Endothelial cell of umbilical vein (primary cell): ENCODE results near the gene CYB561A3. TPM values are rescaled to one million over a fixed set of nuclear protein-coding genes. Genes with fewer than 3 reads are reported as not detected.

Experiments used
- BruUV-seq: library from RNA; stranded (reverse); fragments of 400-500 nt; replicated peaks from 2 replicates; lab custom pipeline; 2021; lab: Mats Ljungman, UMichigan
- CTCF ChIA-PET: fragments of 300-600, 350-600 bp; sonication (Branson Sonifier 250); formaldehyde crosslinking; loops from one replicate; lab custom pipeline; 2021; ENCODE audit warnings: antibody characterized with exemption, inconsistent platforms; lab: Charles Lee
- POLR2A ChIA-PET: fragments of 300-600, 350-600 bp; sonication (Branson Sonifier 250); formaldehyde crosslinking; loops from one replicate; lab custom pipeline; 2021; ENCODE audit warnings: antibody characterized with exemption, inconsistent platforms; lab: Charles Lee
- DNase-seq: peaks from one replicate; pipeline ENCODE4 v3.0.0-alpha.2; 2011; ENCODE audit warnings: low read depth, low spot score
- FAIRE-seq: peaks from 2 replicates; lab custom pipeline; 2011; peaks lifted over from hg19 to GRCh38; lab: Jason Lieb, UNC
- H2AFZ ChIP-seq: 2 replicates; pipeline ENCODE4 v1.6.0; 2012; ENCODE audit warnings: low read depth, low read length, control low read depth, inconsistent platforms
- H3K27ac ChIP-seq: 2 replicates; pipeline ENCODE4 v1.5.1; 2011; ENCODE audit warnings: low read depth, mild to moderate bottlenecking, control low read depth, low read length, moderate library complexity; ENCODE audit not compliant: insufficient read depth
- H3K27me3 ChIP-seq, 2 experiments: 2 replicates each; pipeline versions ENCODE4 v1.6.0 to v1.6.1; 2011; ENCODE audit warnings: low read length in 2 of 2, mixed read lengths in 1 of 2; ENCODE audit not compliant: control insufficient read depth in 2 of 2, insufficient read depth in 2 of 2
- H3K36me3 ChIP-seq, 2 experiments: 2 replicates in 1 of 2; 3 replicates in 1 of 2; pipeline ENCODE4 v1.5.1; 2011; ENCODE audit warnings: low read length in 2 of 2, mild to moderate bottlenecking in 1 of 2, moderate library complexity in 1 of 2; ENCODE audit not compliant: control insufficient read depth in 2 of 2, insufficient read depth in 2 of 2; ENCODE audit errors: extremely low read depth in 1 of 2
- H3K4me1 ChIP-seq: 3 replicates; pipeline ENCODE4 v1.5.1; 2011; ENCODE audit warnings: mild to moderate bottlenecking, low read length; ENCODE audit not compliant: control insufficient read depth, insufficient read depth; ENCODE audit errors: extremely low read depth
- H3K4me2 ChIP-seq: 2 replicates; pipeline ENCODE4 v1.6.1; 2011; ENCODE audit warnings: low read length, control low read depth, mixed read lengths; ENCODE audit not compliant: insufficient read depth
- H3K4me3 ChIP-seq, 3 experiments: fragments of 200-600 bp in 1 of 3; sonication (generic), shearing (Covaris generic) in 1 of 3; replicated peaks in 1 of 3; 2 replicates each; pipeline ENCODE4 v1.5.1; 2011 to 2016; ENCODE audit warnings: control low read depth in 3 of 3, low read length in 3 of 3, mild to moderate bottlenecking in 2 of 3, inconsistent platforms in 1 of 3, low read depth in 1 of 3, moderate library complexity in 1 of 3; ENCODE audit not compliant: insufficient read depth in 1 of 3
- H3K79me2 ChIP-seq: 2 replicates; pipeline ENCODE4 v1.6.0; 2012; ENCODE audit warnings: low read length, inconsistent platforms; ENCODE audit not compliant: control insufficient read depth, insufficient read depth
- H3K9ac ChIP-seq: replicated peaks from 2 replicates; pipeline ENCODE3; 2011; ENCODE audit warnings: low read length, control low read depth; ENCODE audit not compliant: insufficient read depth; ENCODE audit errors: extremely low read depth
- H3K9me1 ChIP-seq: replicated peaks from 3 replicates; pipeline ENCODE4 v1.6.0; 2011; ENCODE audit warnings: mild to moderate bottlenecking, low read length; ENCODE audit not compliant: control insufficient read depth, insufficient read depth; ENCODE audit errors: extremely low read depth
- H3K9me3 ChIP-seq: replicated peaks from 2 replicates; pipeline ENCODE4 v1.5.1; 2012; ENCODE audit warnings: low read length, inconsistent platforms; ENCODE audit not compliant: control insufficient read depth, insufficient read depth
- H4K20me1 ChIP-seq: replicated peaks from 2 replicates; pipeline ENCODE3; 2011; ENCODE audit warnings: mild to moderate bottlenecking, low read length; ENCODE audit not compliant: control insufficient read depth, insufficient read depth; ENCODE audit errors: extremely low read depth
- JUN ChIP-seq: IDR thresholded peaks from 2 replicates; pipeline ENCODE4 v1.6.1; 2011; ENCODE audit warnings: borderline replicate concordance, low read depth; ENCODE audit not compliant: insufficient read length, insufficient read depth
- POLR2AphosphoS5 ChIP-seq: IDR thresholded peaks from 2 replicates; pipeline ENCODE4 v1.6.1; 2012; ENCODE audit warnings: low read depth, mild to moderate bottlenecking, control low read depth, low read length, moderate library complexity; ENCODE audit not compliant: insufficient read depth
- dilution Hi-C: fragments of 300-500 bp; cut with MboI; formaldehyde crosslinking; loops from one replicate; pipeline ENCODE4 v1.15.0; 2019; ENCODE audit warnings: low sequenced_read_pairs; ENCODE audit not compliant: extremely low pct_ligation_motif_present
- intact Hi-C: fragments of 100-400 bp; cut with micrococcal nuclease; formaldehyde crosslinking; loops from one replicate; pipeline ENCODE4 v1.10.0; 2022
- polyA plus RNA-seq, 4 experiments: library from polyadenylated mRNA; depleted of rRNA in 3 of 4; stranded (reverse) in 3 of 4; unstranded in 1 of 4; fragments of >200 nt; gene quantifications; 2 replicates each; pipeline versions ENCODE4 v1.2.1 to v1.2.3, GENCODE V29; 2011 to 2012; ENCODE audit warnings: missing spikeins in 1 of 4
- total RNA-seq: library from RNA; stranded (reverse); gene quantifications from 2 replicates; pipeline ENCODE4 v1.2.3, GENCODE V29; 2021
- TF ChIP-seq, protein P1 (sequence below): IDR thresholded peaks from 2 replicates; pipeline ENCODE4 v1.6.1; 2011; ENCODE audit not compliant: insufficient read depth, insufficient read length
- TF ChIP-seq, protein P2 (sequence below), 2 donors: IDR thresholded peaks; 1 replicate in 1 of 2; 2 replicates in 1 of 2; pipeline ENCODE4 v1.5.1; 2011; ENCODE audit warnings: low read length in 2 of 2, mild to moderate bottlenecking in 2 of 2, moderate library complexity in 2 of 2, control low read depth in 1 of 2, inconsistent platforms in 1 of 2, low read depth in 1 of 2; ENCODE audit not compliant: insufficient read depth in 1 of 2; ENCODE audit errors: extremely low read depth in 1 of 2

CYB561A3 gene
- total and polyA plus RNA-seq, 2 donors (not counting 3 experiments of a cell fraction or from before 2014, with no cell fraction given) = 41.6 to 103 TPM

- FAIRE-seq (no peak), DNase-seq (no peak)
- intact Hi-C loops (loop anchor here (10.0 kb wide), 1 partner anchor 80 kb away; no protein-coding TSS in a partner anchor), dilution Hi-C loops (no loop called here)
- peaks cover 10% of the 10 kb centered on the region for H3K4me1 ChIP-seq
- H3K9me3 ChIP-seq = no peaks in the 10 kb centered on the region
- no peak overlapping the region for H3K9ac ChIP-seq
- ChIA-PET POLR2A (interaction anchor here (2.6 kb wide), 1 partner anchor 27 kb away, joined by 8 read pairs; the partner anchor contains the start of genes CYB561A3 and TMEM138), CTCF (interaction anchor here (1.0 to 8.0 kb wide), 7 partner anchors 14 to 100 kb away, joined by 3 to 345 read pairs (median 8); partner anchors contain the start of gene TMEM216)
- no peaks in the 10 kb centered on the region for H3K27me3 ChIP-seq
- peaks cover 0 to 3% of the 10 kb centered on the region in 2 experiments for H3K36me3 ChIP-seq
- TF ChIP-seq JUN = no peak
- TF ChIP-seq, protein P1, sequence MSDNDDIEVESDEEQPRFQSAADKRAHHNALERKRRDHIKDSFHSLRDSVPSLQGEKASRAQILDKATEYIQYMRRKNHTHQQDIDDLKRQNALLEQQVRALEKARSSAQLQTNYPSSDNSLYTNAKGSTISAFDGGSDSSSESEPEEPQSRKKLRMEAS = no peak
- TF ChIP-seq POLR2AphosphoS5 = no peak
- TF ChIP-seq, protein P2, sequence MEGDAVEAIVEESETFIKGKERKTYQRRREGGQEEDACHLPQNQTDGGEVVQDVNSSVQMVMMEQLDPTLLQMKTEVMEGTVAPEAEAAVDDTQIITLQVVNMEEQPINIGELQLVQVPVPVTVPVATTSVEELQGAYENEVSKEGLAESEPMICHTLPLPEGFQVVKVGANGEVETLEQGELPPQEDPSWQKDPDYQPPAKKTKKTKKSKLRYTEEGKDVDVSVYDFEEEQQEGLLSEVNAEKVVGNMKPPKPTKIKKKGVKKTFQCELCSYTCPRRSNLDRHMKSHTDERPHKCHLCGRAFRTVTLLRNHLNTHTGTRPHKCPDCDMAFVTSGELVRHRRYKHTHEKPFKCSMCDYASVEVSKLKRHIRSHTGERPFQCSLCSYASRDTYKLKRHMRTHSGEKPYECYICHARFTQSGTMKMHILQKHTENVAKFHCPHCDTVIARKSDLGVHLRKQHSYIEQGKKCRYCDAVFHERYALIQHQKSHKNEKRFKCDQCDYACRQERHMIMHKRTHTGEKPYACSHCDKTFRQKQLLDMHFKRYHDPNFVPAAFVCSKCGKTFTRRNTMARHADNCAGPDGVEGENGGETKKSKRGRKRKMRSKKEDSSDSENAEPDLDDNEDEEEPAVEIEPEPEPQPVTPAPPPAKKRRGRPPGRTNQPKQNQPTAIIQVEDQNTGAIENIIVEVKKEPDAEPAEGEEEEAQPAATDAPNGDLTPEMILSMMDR (IDR thresholded peaks at IDR 0.05; ENCODE audit: extremely low read depth in 1 of 2, insufficient read depth in 1 of 2, low read depth in 1 of 2, low read length in 2 of 2) = no peak
- H2AFZ ChIP-seq = peak overlapping the region; percentile 26
- no TSS peak for BruUV-seq
- no peaks in the 10 kb centered on the region for H4K20me1 ChIP-seq
- peaks cover 32% of the 10 kb centered on the region for H3K79me2 ChIP-seq
- no peak overlapping the region for H3K27ac ChIP-seq
- no peak overlapping the region for H3K4me2 ChIP-seq
- H3K4me3 ChIP-seq = no peak overlapping the region
- no peaks in the 10 kb centered on the region for H3K9me1 ChIP-seq
Observed at GRCh38 chr11:61334434-61335354, 27.0 kb downstream of the CYB561A3 start.
